Liver (tissue), 9 donors: Measurements from ENCODE around the gene TVP23A. TPM values are rescaled to one million over a fixed set of nuclear protein-coding genes. Genes with fewer than 3 reads are reported as not detected.

ENCODE experiments used
- DNase-seq: peaks from one replicate; pipeline ENCODE4 v3.0.0-alpha.2; 2017; ENCODE audit warnings: low spot score
- H3K27ac ChIP-seq, 2 donors: one replicate each; pipeline ENCODE4 v1.7.0; 2013; ENCODE audit warnings: inconsistent platforms in 2 of 2, low read length in 2 of 2, control low read depth in 1 of 2, low read depth in 1 of 2, mild to moderate bottlenecking in 1 of 2
- H3K27me3 ChIP-seq, 4 donors: one replicate each; pipeline versions ENCODE4 v1.6.1 to v1.7.0; 2013; ENCODE audit warnings: low read length in 3 of 4, inconsistent platforms in 1 of 4, mild to moderate bottlenecking in 1 of 4, moderate library complexity in 1 of 4; ENCODE audit not compliant: control insufficient read depth in 4 of 4, insufficient read depth in 4 of 4
- H3K36me3 ChIP-seq, 4 donors: one replicate each; pipeline versions ENCODE4 v1.6.1 to v1.7.0; 2013; ENCODE audit warnings: low read length in 3 of 4, mild to moderate bottlenecking in 3 of 4, low read depth in 1 of 4, moderate library complexity in 1 of 4; ENCODE audit not compliant: control insufficient read depth in 4 of 4, insufficient read depth in 3 of 4
- H3K4me1 ChIP-seq, 4 donors: one replicate each; pipeline versions ENCODE4 v1.6.1 to v1.7.0; 2013; ENCODE audit warnings: low read length in 3 of 4, mild to moderate bottlenecking in 3 of 4, moderate library complexity in 1 of 4; ENCODE audit not compliant: control insufficient read depth in 4 of 4, insufficient read depth in 4 of 4
- H3K4me3 ChIP-seq, 3 donors: one replicate each; pipeline versions ENCODE4 v1.6.1 to v1.7.0; 2013; ENCODE audit warnings: low read length in 3 of 3, control low read depth in 1 of 3, low read depth in 1 of 3, mild to moderate bottlenecking in 1 of 3
- H3K9ac ChIP-seq, 2 donors: one replicate each; pipeline ENCODE4 v1.7.0; 2013; ENCODE audit warnings: low read length in 2 of 2, mild to moderate bottlenecking in 2 of 2, moderate library complexity in 2 of 2, control low read depth in 1 of 2, low read depth in 1 of 2
- H3K9me3 ChIP-seq, 4 donors: one replicate each; pipeline versions ENCODE4 v1.6.1 to v1.7.0; 2013; ENCODE audit warnings: low read length in 3 of 4; ENCODE audit not compliant: control insufficient read depth in 4 of 4
- ATF3 ChIP-seq: IDR thresholded peaks from 2 replicates; pipeline ENCODE4 v1.6.1; 2016; ENCODE audit warnings: antibody characterized with exemption
- CTCF ChIP-seq: fragments of 150-350 bp; IDR thresholded peaks from 2 replicates; pipeline ENCODE4 v1.5.1; 2017; ENCODE audit warnings: improper control_type of control experiment, low read depth, low read length; ENCODE audit not compliant: missing input control
- EGR1 ChIP-seq, 2 donors: IDR thresholded peaks; 2 replicates each; pipeline ENCODE4 v1.6.1; 2016 to 2018; ENCODE audit warnings: antibody characterized with exemption in 2 of 2, low read depth in 2 of 2
- FOXA1 ChIP-seq: IDR thresholded peaks from 2 replicates; pipeline ENCODE4 v1.6.1; 2016; ENCODE audit warnings: antibody characterized with exemption
- FOXA2 ChIP-seq: IDR thresholded peaks from 2 replicates; pipeline ENCODE4 v1.6.1; 2016; ENCODE audit warnings: antibody characterized with exemption
- GABPA ChIP-seq, 2 donors: IDR thresholded peaks in 1 of 2; conservative IDR thresholded peaks in 1 of 2; 2 replicates each; pipeline ENCODE4 v1.6.1; 2016; ENCODE audit warnings: antibody characterized with exemption in 2 of 2, mild to moderate bottlenecking in 1 of 2, moderate library complexity in 1 of 2
- HNF4A ChIP-seq, 2 donors: conservative IDR thresholded peaks; 2 replicates each; pipeline ENCODE4 v1.6.1; 2016; ENCODE audit warnings: antibody characterized with exemption in 2 of 2, mild to moderate bottlenecking in 2 of 2
- HNF4G ChIP-seq: IDR thresholded peaks from 2 replicates; pipeline ENCODE4 v1.6.1; 2016; ENCODE audit warnings: antibody characterized with exemption
- JUND ChIP-seq, 2 donors: IDR thresholded peaks; 2 replicates each; pipeline ENCODE4 v1.6.1; 2016; ENCODE audit warnings: antibody characterized with exemption in 2 of 2
- MAX ChIP-seq: IDR thresholded peaks from 2 replicates; pipeline ENCODE4 v1.6.1; 2016; ENCODE audit warnings: antibody characterized with exemption
- NR2F2 ChIP-seq: IDR thresholded peaks from 2 replicates; pipeline ENCODE4 v1.6.1; 2016; ENCODE audit warnings: antibody characterized with exemption
- RAD21 ChIP-seq, 2 donors: IDR thresholded peaks; 2 replicates each; pipeline ENCODE4 v1.6.1; 2016; ENCODE audit warnings: antibody characterized with exemption in 2 of 2, mild to moderate bottlenecking in 2 of 2
- REST ChIP-seq: IDR thresholded peaks from 2 replicates; pipeline ENCODE4 v1.6.1; 2016; ENCODE audit warnings: antibody characterized with exemption, mild to moderate bottlenecking
- RXRA ChIP-seq, 2 donors: IDR thresholded peaks; 2 replicates each; pipeline ENCODE4 v1.6.1; 2017 to 2018; ENCODE audit warnings: antibody characterized with exemption in 2 of 2, mild to moderate bottlenecking in 1 of 2
- SP1 ChIP-seq: IDR thresholded peaks from 2 replicates; pipeline ENCODE4 v1.6.1; 2018; ENCODE audit warnings: antibody characterized with exemption, mild to moderate bottlenecking
- TAF1 ChIP-seq: conservative IDR thresholded peaks from 2 replicates; pipeline ENCODE4 v1.6.1; 2016; ENCODE audit warnings: antibody characterized with exemption, mild to moderate bottlenecking
- YY1 ChIP-seq: IDR thresholded peaks from 2 replicates; pipeline ENCODE4 v1.6.1; 2016; ENCODE audit warnings: antibody characterized with exemption, mild to moderate bottlenecking
- ZBTB33 ChIP-seq: IDR thresholded peaks from 2 replicates; pipeline ENCODE4 v1.6.1; 2016; ENCODE audit warnings: antibody characterized with exemption
- WGBS: extraction: QIAGEN DNeasy Blood & Tissue Kit; methylation state at CpG from one replicate; pipeline ENCODE4 v1.1.7; 2013; 5-methylcytosine and 5-hydroxymethylcytosine counted together
- polyA plus RNA-seq, 2 donors: library from polyadenylated mRNA; stranded (reverse) in 1 of 2; unstranded in 1 of 2; fragments of 200-250 nt in 1 of 2; fragments of >200 nt in 1 of 2; fragmentation: Nextera tagmentation in 1 of 2; extraction: Ambion mirVana in 1 of 2; gene quantifications; one replicate each; pipeline versions ENCODE4 v1.2.1 to v1.2.3, GENCODE V29; 2013 to 2015
- total RNA-seq, 2 donors: library from RNA; depleted of rRNA; stranded (reverse); fragments of >200 nt; gene quantifications; one replicate each; pipeline ENCODE4 v1.2.3, GENCODE V29; 2014
- donor health status: healthy.
- donor health status: healthy.
- donor health status: healthy.
- donor health status: healthy.
- donor health status: healthy.

The TVP23A gene
- total and polyA plus RNA-seq, 4 donors, result 0.09 to 0.32 (median 0.09) TPM; not detected in 1

GRCh38 chr16:10754941-10755340 lies 63.7 kb downstream of the TVP23A start:
- H3K4me3 ChIP-seq, result no peak overlapping the region
- peaks cover 19 to 60% (median 33%) of the 10 kb centered on the region in 4 donors for H3K36me3 ChIP-seq
- no peak overlapping the region for H3K9ac ChIP-seq
- H3K4me1 ChIP-seq, result no peaks in the 10 kb centered on the region
- WGBS, result 94% methylated on average over 4 of the region's 4 CpGs
- no peaks in the 10 kb centered on the region for H3K9me3 ChIP-seq
- no peak for DNase-seq
- no peak for TF ChIP-seq FOXA2
- H3K27ac ChIP-seq, result no peak overlapping the region
- H3K27me3 ChIP-seq, result no peaks in the 10 kb centered on the region

- H3K9me3 ChIP-seq, result no peaks in the 10 kb centered on the region
- peaks cover 11 to 56% (median 29%) of the 10 kb centered on the region in 4 donors for H3K36me3 ChIP-seq
- no peak for DNase-seq
Observed at GRCh38 chr16:10753670-10754069, 64.9 kb downstream of the TVP23A start.

More at GRCh38 chr16:10753670-10754069, 64.9 kb downstream of the TVP23A start:
- no peaks in the 10 kb centered on the region for H3K4me1 ChIP-seq
- H3K4me3 ChIP-seq, result no peak overlapping the region
- TF ChIP-seq SP1 (no peak), RXRA (IDR thresholded peaks at IDR 0.05) (no peak), FOXA2 (no peak), TAF1 (no peak), EGR1 (IDR thresholded peaks at IDR 0.05; ENCODE audit: low read depth in 2 of 2) (no peak), ATF3 (no peak), RAD21 (IDR thresholded peaks at IDR 0.05) (no peak), JUND (IDR thresholded peaks at IDR 0.05) (no peak), ZBTB33 (no peak), REST (no peak), FOXA1 (no peak), CTCF (no peak), MAX (no peak), GABPA (IDR thresholded peaks at IDR 0.05 in 1 of 2, conservative IDR thresholded peaks at IDR 0.05 in 1 of 2) (no peak), YY1 (no peak), HNF4G (no peak), HNF4A (conservative IDR thresholded peaks at IDR 0.05) (no peak), NR2F2 (no peak)
- no peak overlapping the region for H3K9ac ChIP-seq
- 97% methylated on average over 7 of the region's 7 CpGs for WGBS
- no peaks in the 10 kb centered on the region for H3K27me3 ChIP-seq
- no peak overlapping the region for H3K27ac ChIP-seq
